Type B pancreatic cell (in vitro differentiated cells): ENCODE measurements around the gene GRK5. TPM values are rescaled to one million over a fixed set of nuclear protein-coding genes. Genes with fewer than 3 reads are reported as not detected.
"Not testable (repeated sequence)": the region's sequence is repeated elsewhere in the genome, so short reads cannot be mapped to it uniquely, and the experiment has no call there.

Source experiments
- DNase-seq: peaks from one replicate; pipeline ENCODE4 v3.0.0; 2021; ENCODE audit warnings: mixed read lengths; ENCODE audit not compliant: unreplicated experiment; ENCODE audit errors: extremely low spot score
- H3K27ac Mint-ChIP-seq: 2 replicates; pipeline ENCODE4 v1.8.0; 2021; ENCODE audit warnings: mild to moderate bottlenecking, mixed read lengths
- H3K27me3 Mint-ChIP-seq: 2 replicates; pipeline ENCODE4 v1.8.0; 2021; ENCODE audit warnings: mixed read lengths
- H3K36me3 Mint-ChIP-seq: 2 replicates; pipeline ENCODE4 v1.8.0; 2021; ENCODE audit warnings: mixed read lengths
- H3K4me1 Mint-ChIP-seq: one replicate; pipeline ENCODE4 v1.8.0; 2021; ENCODE audit warnings: mixed read lengths; ENCODE audit not compliant: unreplicated experiment
- H3K4me3 Mint-ChIP-seq: 2 replicates; pipeline ENCODE4 v1.8.0; 2021; ENCODE audit warnings: mild to moderate bottlenecking, mixed read lengths
- H3K9me3 Mint-ChIP-seq: 2 replicates; pipeline ENCODE4 v1.8.0; 2021; ENCODE audit warnings: mixed read lengths
- CTCF ChIP-seq: fragments of 200-600 bp; sonication (generic); conservative IDR thresholded peaks from 2 replicates; pipeline ENCODE4 v1.5.0; 2021; ENCODE audit warnings: antibody characterized with exemption, mild to moderate bottlenecking
- total RNA-seq: library from RNA; stranded (reverse); gene quantifications from 2 replicates; pipeline ENCODE4 v1.2.1, GENCODE V29; 2021; ENCODE audit warnings: low replicate concordance

The GRK5 gene
- total RNA-seq, 1 donor from 2014 or later = 24.8 TPM

- TF ChIP-seq CTCF = no peak
- Mint-ChIP-seq H3K9me3 (peaks cover 7% of the 10 kb centered on the region), H3K27ac (peak overlapping the region; percentile 95), H3K4me3 (peak overlapping the region; percentile 31), H3K36me3 (peaks cover 3% of the 10 kb centered on the region), H3K4me1 (no peaks in the 10 kb centered on the region), H3K27me3 (peaks cover 7% of the 10 kb centered on the region)
- DNase-seq = no peak
Measured at GRCh38 chr10:119461923-119462322, 254.6 kb downstream of the GRK5 start.

GRCh38 chr10:119462773-119463172 lies 255.4 kb downstream of the GRK5 start:
- TF ChIP-seq CTCF = no peak
- Mint-ChIP-seq H3K4me1 (no peaks in the 10 kb centered on the region), H3K27ac (peak overlapping the region; percentile 95), H3K27me3 (peaks cover 7% of the 10 kb centered on the region), H3K36me3 (peaks cover 3% of the 10 kb centered on the region), H3K4me3 (no peak overlapping the region), H3K9me3 (peaks cover 7% of the 10 kb centered on the region)
- no peak for DNase-seq

DNA sequence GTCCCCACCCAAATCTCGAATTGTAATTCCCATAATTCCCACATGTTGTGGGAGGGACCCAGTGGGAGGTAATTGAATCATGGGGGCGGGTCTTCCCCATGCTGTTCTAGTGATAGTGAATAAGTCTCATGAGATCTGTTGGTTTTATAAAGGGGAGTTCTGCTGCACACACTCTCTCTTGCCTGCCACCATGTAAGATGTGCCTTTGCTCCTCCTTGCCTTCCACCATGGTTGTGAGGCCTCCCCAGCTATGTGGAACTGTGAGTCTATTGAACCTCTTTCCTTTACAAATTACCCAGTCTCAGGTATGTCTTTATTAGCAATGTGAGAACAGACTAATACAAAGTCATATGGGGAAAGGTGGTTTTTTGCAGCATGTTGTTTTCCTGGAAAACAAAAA lies 255.8 kb downstream of the GRK5 start:
- H3K4me3 Mint-ChIP-seq, H3K9me3 Mint-ChIP-seq, H3K4me1 Mint-ChIP-seq, H3K36me3 Mint-ChIP-seq, DNase-seq, H3K27me3 Mint-ChIP-seq: not testable (repeated sequence)
- peak overlapping the region; percentile 95 for H3K27ac Mint-ChIP-seq

DNA sequence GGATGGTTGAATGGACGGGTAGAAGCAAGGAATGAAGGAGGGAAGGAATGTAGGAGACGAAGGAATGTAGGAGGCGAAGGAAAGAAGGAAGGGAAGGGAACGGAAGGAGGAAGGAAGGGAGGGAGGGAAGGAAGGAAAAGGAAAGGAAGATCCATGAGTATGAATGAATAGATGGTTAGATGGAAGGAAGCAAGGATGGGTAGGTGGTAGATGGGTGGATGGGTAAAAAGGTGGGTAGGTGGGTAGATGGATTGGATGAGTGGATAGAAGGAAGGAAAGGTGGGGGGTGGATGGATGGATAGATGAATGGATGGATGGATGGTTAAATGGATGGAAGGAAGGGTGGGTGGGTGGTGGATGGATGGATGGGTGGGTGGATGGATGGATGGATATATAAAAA lies 257.7 kb downstream of the GRK5 start:
- Mint-ChIP-seq H3K36me3 (peaks cover 3% of the 10 kb centered on the region), H3K4me3 (no peak overlapping the region), H3K4me1 (no peaks in the 10 kb centered on the region), H3K27ac (no peak overlapping the region), H3K9me3 (peaks cover 7% of the 10 kb centered on the region), H3K27me3 (peaks cover 10% of the 10 kb centered on the region)
- no peak for TF ChIP-seq CTCF
- no peak for DNase-seq

GRCh38 chr10:119466076-119466475 lies 258.7 kb downstream of the GRK5 start:
- no peak for TF ChIP-seq CTCF
- peaks cover 3% of the 10 kb centered on the region for H3K36me3 Mint-ChIP-seq
- no peak for DNase-seq
- no peak overlapping the region for H3K27ac Mint-ChIP-seq
- H3K4me3 Mint-ChIP-seq = no peak overlapping the region
- H3K4me1 Mint-ChIP-seq = no peaks in the 10 kb centered on the region
- peaks cover 7% of the 10 kb centered on the region for H3K9me3 Mint-ChIP-seq
- H3K27me3 Mint-ChIP-seq = peaks cover 15% of the 10 kb centered on the region

GRCh38 chr10:119466655-119467054 lies 259.3 kb downstream of the GRK5 start:
- no peak for TF ChIP-seq CTCF
- Mint-ChIP-seq H3K4me1 (no peaks in the 10 kb centered on the region), H3K36me3 (peaks cover 3% of the 10 kb centered on the region), H3K9me3 (peaks cover 7% of the 10 kb centered on the region), H3K4me3 (no peak overlapping the region), H3K27ac (no peak overlapping the region), H3K27me3 (peaks cover 15% of the 10 kb centered on the region)
- DNase-seq = no peak
